ENCODE measurements around the gene TCL1B.

The TCL1B gene

DNA sequence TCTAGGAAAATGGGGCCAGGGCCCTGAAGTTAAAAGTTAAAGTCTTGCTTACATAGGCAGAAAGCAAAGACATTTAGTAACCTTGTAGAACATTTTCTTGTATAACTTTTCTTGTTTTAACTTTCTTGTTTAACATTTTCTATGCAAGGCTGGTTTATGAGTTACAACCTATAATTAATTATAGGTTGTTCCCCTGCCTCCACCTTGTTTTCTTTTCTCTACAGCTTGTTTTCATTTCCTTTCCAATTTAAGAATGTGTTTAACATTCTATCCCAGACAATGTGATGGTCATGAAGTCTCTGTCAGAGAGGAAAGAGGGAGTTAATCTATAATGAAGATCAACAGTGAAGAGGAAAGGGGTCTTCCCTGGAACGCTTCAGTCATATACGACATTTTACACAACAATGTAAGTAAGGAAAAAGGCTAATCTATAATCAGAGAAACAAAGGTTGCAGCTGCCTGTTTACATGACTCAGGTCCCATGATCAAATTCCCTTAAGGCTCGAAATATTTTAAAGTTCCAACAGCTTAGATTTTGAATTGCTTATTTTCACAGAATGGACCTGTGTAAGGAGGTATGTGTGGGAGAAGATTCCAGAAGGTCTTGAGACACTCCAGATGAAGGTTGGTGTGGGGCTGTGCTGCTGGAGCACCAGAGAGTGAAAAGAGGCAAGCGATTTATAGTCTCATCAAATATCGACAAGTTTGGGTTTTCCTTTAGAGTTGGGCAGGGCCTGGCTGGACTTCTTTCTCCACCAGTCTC lies 34.2 kb upstream of the TCL1B start:
- TF ChIP-seq, protein P1, sequence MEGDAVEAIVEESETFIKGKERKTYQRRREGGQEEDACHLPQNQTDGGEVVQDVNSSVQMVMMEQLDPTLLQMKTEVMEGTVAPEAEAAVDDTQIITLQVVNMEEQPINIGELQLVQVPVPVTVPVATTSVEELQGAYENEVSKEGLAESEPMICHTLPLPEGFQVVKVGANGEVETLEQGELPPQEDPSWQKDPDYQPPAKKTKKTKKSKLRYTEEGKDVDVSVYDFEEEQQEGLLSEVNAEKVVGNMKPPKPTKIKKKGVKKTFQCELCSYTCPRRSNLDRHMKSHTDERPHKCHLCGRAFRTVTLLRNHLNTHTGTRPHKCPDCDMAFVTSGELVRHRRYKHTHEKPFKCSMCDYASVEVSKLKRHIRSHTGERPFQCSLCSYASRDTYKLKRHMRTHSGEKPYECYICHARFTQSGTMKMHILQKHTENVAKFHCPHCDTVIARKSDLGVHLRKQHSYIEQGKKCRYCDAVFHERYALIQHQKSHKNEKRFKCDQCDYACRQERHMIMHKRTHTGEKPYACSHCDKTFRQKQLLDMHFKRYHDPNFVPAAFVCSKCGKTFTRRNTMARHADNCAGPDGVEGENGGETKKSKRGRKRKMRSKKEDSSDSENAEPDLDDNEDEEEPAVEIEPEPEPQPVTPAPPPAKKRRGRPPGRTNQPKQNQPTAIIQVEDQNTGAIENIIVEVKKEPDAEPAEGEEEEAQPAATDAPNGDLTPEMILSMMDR (IDR thresholded peaks at IDR 0.05; ENCODE audit: control insufficient read depth, insufficient read depth, low read depth, low read length, missing control alignments): no peak
- no peak for DNase-seq (ENCODE audit: low read depth)
- H3K4me3 ChIP-seq (ENCODE audit: control insufficient read depth, low read depth, low read length): no peak overlapping the region

DNA sequence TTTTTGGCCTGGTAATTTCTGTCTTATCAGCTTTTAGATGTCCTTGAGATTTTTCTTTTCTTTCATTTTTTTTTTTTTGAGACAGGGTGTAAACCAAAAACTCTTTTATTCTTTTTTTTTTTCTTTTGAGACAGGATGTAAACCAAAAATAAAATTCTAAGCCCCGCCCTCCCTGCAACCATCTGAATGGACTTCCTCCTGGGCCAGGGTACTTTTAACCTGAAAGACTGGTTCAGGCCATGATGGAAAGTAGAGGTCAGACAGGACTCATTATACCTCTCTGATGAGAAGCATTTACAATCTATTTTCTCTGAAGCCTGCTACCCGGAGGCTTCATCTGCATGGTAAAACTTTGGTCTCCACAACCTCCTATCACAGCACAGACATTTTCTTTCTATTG lies 33.5 kb upstream of the TCL1B start:
- TF ChIP-seq, protein P1 (IDR thresholded peaks at IDR 0.05; ENCODE audit: control insufficient read depth, insufficient read depth, low read depth, low read length, missing control alignments): no peak
- no peak overlapping the region for H3K4me3 ChIP-seq (ENCODE audit: control insufficient read depth, low read depth, low read length)
- DNase-seq (ENCODE audit: low read depth): no peak

DNA sequence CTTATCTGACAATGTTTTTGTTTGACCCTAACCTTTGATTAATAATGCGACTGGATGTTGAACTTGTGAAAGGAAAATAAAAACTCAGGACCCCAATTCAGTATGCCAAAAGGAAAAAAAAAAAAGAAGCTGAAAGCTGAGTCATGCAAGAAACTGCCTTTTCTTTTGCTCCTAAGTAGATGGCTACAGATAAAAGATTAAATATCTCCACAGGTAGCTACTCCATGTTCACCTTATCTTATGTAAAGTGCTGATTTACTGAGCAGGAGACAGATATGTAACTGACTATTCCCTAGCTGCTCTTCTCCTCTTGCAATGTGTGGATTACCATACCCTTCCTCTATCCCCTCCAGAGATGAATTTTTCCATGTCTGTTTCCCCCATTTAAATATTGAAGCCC lies 30.8 kb upstream of the TCL1B start:
- TF ChIP-seq, protein P1 (IDR thresholded peaks at IDR 0.05; ENCODE audit: control insufficient read depth, insufficient read depth, low read depth, low read length, missing control alignments): no peak
- H3K4me3 ChIP-seq (ENCODE audit: control insufficient read depth, low read depth, low read length): no peak overlapping the region
- DNase-seq (ENCODE audit: low read depth): no peak

DNA sequence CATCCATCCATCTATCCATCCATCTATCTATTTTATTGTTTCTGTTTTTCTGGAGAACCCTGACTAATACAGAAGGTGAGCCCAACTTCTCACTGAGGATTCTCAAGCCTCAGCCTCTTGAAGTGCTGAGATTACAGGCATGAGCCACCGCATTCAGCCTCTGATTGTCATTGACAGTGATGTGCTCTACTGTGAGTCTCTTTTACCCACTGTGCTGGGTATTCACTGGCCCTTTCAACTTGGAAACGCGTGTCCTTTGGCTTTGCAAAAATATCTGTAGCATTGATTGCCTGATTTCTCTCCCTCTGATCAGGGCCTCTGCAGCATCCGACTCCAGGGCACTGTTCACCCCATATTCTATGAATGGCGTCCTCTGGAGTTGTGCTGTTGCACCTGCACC lies 29.6 kb upstream of the TCL1B start:
- no peak for DNase-seq (ENCODE audit: low read depth)
- TF ChIP-seq, protein P1 (IDR thresholded peaks at IDR 0.05; ENCODE audit: control insufficient read depth, insufficient read depth, low read depth, low read length, missing control alignments): no peak
- H3K4me3 ChIP-seq (ENCODE audit: control insufficient read depth, low read depth, low read length): no peak overlapping the region

DNA sequence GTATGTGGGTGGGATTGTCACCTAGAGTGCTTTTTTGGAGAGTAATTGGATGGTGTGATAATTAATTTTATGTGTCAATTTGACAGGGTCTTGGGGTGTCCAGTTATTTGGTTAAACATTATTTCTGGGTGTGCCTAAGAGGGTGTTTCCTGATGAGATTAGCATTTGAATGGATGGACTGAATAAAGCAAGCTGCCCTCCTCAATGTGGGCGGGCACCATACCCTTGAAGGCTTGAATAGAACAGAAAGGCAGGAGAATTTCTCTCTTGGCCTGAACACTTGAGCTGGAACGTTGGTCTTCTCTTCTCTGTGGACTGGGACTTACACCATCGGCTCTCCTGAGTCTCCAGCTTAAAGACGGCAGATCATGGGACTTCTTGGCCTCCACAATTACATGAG lies 28.8 kb upstream of the TCL1B start:
- DNase-seq (ENCODE audit: low read depth): no peak
- TF ChIP-seq, protein P1 (IDR thresholded peaks at IDR 0.05; ENCODE audit: control insufficient read depth, insufficient read depth, low read depth, low read length, missing control alignments): no peak
- no peak overlapping the region for H3K4me3 ChIP-seq (ENCODE audit: control insufficient read depth, low read depth, low read length)

DNA sequence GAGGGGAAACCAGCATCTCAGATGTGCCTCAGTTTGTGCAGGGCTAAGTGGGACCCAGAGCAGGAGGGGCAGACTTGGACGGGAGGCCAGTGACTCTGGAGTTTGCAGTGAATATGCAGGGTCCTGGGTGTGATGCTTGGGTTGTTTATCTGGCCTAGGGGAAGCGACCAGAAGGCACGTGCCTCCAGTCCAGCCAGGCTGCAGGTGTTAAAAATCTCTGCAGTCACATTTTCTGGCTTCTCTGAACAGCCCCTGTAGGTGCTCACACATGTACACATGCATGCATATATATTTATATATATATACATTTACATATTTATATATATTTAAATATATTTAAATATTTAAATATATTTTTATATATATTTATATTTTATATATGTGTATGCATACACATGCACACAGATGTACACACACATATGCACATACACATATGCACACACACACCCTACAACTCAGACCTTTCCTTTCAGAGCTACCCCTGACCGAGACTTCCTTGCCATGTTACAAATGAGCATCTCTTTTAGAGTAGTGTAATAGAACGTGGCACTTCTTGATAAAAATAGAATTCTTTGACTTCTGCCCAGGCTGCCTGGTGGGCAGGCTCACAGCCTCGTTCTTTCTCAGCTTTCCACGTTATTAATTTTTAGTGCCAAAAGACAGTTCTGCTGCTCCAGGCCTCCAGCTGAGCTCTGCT lies 26.8 kb upstream of the TCL1B start:
- DNase-seq (ENCODE audit: low read depth): no peak
- H3K4me3 ChIP-seq (ENCODE audit: control insufficient read depth, low read depth, low read length): no peak overlapping the region
- TF ChIP-seq, protein P1 (IDR thresholded peaks at IDR 0.05; ENCODE audit: control insufficient read depth, insufficient read depth, low read depth, low read length, missing control alignments): no peak
